Activated naive CD8-positive, alpha-beta T cell treated with anti-CD3 and anti-CD28 coated beads, Interleukin-2, amount 50 U/mL, for 24 hours (primary cell): ENCODE measurements around the gene GHDC.
A peak's percentile ranks its signal among the peaks of the same experiment; 100 is the strongest.
"Not testable (repeated sequence)": the region's sequence is repeated elsewhere in the genome, so short reads cannot be mapped to it uniquely, and the experiment has no call there.

Experiments used
- ATAC-seq: fragments of 150-1000 bp; cut with Tn5 transposase; one replicate; pipeline ENCODE4 v1.10.0; 2021
- DNase-seq: peaks from one replicate; pipeline ENCODE4 v3.0.0; 2021
- H3K27ac Mint-ChIP-seq: one replicate; pipeline ENCODE4 v1.8.0; 2021; ENCODE audit warnings: mild to moderate bottlenecking, mixed read lengths
- H3K27me3 Mint-ChIP-seq: one replicate; pipeline ENCODE4 v1.8.0; 2021; ENCODE audit warnings: mixed read lengths
- H3K36me3 Mint-ChIP-seq: one replicate; pipeline ENCODE4 v1.8.0; 2021; ENCODE audit warnings: low read depth, mixed read lengths
- H3K4me1 Mint-ChIP-seq: one replicate; pipeline ENCODE4 v1.8.0; 2021; ENCODE audit warnings: mixed read lengths
- H3K4me3 Mint-ChIP-seq: one replicate; pipeline ENCODE4 v1.8.0; 2021; ENCODE audit warnings: mild to moderate bottlenecking, moderate library complexity, mixed read lengths
- H3K9me3 Mint-ChIP-seq: one replicate; pipeline ENCODE4 v1.8.0; 2021; ENCODE audit warnings: mixed read lengths

Gene GHDC

DNA sequence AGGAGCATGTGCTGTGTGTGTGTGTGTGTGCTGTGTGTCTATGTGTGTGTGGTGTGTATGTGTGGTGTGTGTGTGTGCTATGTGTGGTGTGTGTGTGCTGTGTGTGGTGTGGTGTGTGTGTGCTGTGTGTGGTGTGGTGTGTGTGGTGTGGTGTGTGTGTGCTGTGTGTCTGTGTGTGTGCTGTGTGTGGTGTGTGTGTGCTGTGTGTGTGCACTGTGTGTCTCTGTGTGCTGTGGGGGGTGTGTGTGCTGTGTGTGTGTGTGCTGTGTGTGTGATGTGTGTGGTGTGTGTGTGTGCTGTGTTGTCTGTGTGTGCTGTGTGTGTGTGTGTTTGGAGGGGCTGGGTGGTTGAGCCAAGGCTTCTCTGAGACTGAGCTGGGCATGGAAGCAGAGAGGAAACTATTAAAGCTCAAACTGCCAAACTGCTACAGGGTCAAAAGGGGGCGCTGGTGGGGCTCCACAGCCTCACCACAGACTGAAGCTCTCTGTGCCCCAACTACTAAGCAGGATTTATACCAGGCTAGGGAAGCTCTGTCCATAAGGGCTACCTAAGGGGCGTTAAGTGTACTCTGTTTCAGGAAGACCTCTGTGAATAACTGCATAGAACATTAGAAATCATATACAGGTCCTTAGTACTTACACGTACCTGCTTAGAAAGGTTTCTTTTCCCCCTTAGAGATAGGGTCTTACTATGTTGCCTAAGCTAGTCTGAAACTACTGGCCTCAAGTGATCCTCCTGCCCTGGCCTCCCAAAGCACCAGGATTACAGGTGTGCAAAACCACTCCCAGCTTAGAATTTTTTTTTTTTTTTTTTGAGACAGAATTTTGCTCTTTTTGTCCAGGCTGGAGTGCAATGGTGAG lies 27.8 kb upstream of the GHDC start:
- peak overlapping the region; percentile 52 for H3K27ac Mint-ChIP-seq
- H3K4me3 Mint-ChIP-seq, result no peak overlapping the region
- peaks cover 2% of the 10 kb centered on the region for H3K4me1 Mint-ChIP-seq
- no peaks in the 10 kb centered on the region for H3K27me3 Mint-ChIP-seq
- no peaks in the 10 kb centered on the region for H3K9me3 Mint-ChIP-seq
- ATAC-seq (peak; percentile 82), DNase-seq (peak; percentile 64)
- H3K36me3 Mint-ChIP-seq, result peaks cover 25% of the 10 kb centered on the region

DNA sequence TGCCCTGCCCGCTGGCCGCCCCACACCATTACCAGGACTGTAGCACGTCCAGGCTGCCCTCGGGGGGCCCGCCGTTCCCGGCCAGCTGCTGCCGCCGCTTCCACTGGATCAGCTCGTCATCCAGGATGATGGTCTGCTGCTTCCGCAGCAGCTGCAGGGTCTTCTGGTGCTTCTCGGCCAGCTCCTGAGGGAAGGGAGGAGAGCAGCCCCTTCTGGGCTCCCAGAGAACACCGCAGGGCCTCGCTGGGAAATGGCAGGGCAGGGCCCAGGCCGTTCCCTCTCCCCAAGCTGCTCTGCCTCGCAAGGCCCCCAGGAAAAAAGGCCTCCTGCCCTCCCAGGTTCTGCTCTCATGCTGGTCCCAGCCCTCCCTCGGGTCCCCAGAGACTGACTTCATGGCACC lies 25.0 kb upstream of the GHDC start:
- not testable (repeated sequence) for ATAC-seq, H3K27ac Mint-ChIP-seq, H3K27me3 Mint-ChIP-seq, DNase-seq, H3K4me3 Mint-ChIP-seq, H3K4me1 Mint-ChIP-seq, H3K9me3 Mint-ChIP-seq
- peaks cover 30% of the 10 kb centered on the region for H3K36me3 Mint-ChIP-seq

DNA sequence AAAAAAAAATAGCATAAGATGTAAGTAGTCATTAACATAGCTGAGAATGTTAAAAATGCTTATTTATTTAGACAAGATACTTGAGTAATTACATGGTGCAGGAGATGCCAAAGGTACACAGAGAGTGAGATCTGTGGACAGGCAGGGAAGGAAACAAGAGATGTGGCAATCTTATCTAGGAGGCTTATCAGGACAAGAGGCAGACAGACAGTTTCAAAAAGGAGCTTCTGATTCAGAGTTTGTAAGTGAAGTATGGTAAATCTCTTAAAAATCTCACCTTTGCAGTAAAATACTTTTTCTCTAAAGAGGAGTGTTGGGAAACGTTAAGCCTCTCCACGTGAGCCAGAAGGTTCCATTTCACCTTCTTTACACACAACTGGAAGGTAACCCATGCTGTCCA lies 19.9 kb upstream of the GHDC start:
- no peaks in the 10 kb centered on the region for H3K27me3 Mint-ChIP-seq
- ATAC-seq (no peak), DNase-seq (no peak)
- no peaks in the 10 kb centered on the region for H3K4me1 Mint-ChIP-seq
- H3K4me3 Mint-ChIP-seq, result no peak overlapping the region
- no peaks in the 10 kb centered on the region for H3K9me3 Mint-ChIP-seq
- peaks cover 37% of the 10 kb centered on the region for H3K36me3 Mint-ChIP-seq
- no peak overlapping the region for H3K27ac Mint-ChIP-seq

DNA sequence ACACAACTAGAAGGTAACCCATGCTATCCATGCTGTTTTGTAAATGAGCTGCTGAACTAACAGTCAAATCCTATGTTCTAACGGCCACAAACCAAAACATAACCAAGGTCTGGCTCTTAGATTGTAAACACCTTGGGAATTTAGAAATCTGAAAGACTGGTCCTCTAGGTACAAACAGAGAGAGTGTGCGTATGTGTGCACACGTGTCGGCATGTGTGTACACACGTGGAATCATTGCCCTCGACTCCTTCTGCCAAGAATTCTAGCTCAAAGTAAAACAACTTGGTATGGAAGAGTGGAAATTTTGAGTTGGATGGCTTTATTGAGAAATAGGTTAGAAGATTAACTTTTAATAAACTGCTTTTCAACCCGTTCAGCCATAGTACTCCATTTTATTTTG lies 18.1 kb upstream of the GHDC start:
- DNase-seq, result no peak
- Mint-ChIP-seq H3K4me1 (no peaks in the 10 kb centered on the region), H3K36me3 (peaks cover 34% of the 10 kb centered on the region), H3K9me3 (no peaks in the 10 kb centered on the region), H3K4me3 (no peak overlapping the region), H3K27ac (no peak overlapping the region), H3K27me3 (no peaks in the 10 kb centered on the region)
- ATAC-seq, result no peak

DNA sequence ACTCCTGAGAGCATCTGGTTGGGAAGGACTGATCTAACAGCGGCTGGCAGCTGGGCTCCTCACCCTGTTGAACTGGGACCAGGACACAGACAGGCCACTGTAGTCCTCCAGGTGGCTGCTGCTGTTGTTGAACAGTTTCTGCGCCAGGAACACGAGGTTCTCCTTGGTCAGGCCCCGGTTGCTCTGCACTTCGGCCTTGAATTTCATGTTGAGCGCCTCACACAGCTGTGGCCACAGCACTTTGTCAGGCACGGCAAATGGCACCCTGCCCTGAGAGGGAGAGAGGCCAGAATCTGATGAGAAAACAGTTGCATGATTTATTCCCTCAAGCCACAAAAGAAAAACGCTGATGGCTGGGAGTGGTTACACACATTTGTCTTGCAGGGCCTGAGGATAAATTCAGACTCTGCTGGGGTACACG lies 17.6 kb upstream of the GHDC start:
- H3K4me1 Mint-ChIP-seq, DNase-seq, H3K27me3 Mint-ChIP-seq, H3K9me3 Mint-ChIP-seq, H3K27ac Mint-ChIP-seq, H3K4me3 Mint-ChIP-seq, ATAC-seq: not testable (repeated sequence)
- peaks cover 33% of the 10 kb centered on the region for H3K36me3 Mint-ChIP-seq

DNA sequence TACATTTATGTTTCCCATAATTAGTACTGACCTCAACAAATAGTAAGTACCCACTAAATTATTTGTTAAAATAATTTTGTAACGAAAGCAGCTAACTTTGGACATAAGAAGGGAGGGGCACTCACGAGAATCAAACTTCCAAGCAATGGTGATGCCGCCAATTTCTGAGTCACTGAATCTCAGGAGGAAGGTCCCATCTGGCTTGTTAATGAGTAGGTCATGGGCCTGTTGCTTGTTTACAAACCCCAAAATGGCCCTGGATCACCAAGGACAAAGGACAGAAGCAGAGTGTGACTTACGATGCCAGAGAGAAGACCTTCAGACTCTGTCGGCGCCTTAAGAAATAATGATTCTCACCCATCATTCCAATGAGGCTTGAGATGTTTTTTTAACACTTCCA lies 15.8 kb upstream of the GHDC start:
- Mint-ChIP-seq H3K9me3 (no peaks in the 10 kb centered on the region), H3K4me1 (no peaks in the 10 kb centered on the region), H3K27me3 (no peaks in the 10 kb centered on the region), H3K4me3 (no peak overlapping the region), H3K36me3 (peaks cover 36% of the 10 kb centered on the region), H3K27ac (no peak overlapping the region)
- ATAC-seq (no peak), DNase-seq (no peak)

DNA sequence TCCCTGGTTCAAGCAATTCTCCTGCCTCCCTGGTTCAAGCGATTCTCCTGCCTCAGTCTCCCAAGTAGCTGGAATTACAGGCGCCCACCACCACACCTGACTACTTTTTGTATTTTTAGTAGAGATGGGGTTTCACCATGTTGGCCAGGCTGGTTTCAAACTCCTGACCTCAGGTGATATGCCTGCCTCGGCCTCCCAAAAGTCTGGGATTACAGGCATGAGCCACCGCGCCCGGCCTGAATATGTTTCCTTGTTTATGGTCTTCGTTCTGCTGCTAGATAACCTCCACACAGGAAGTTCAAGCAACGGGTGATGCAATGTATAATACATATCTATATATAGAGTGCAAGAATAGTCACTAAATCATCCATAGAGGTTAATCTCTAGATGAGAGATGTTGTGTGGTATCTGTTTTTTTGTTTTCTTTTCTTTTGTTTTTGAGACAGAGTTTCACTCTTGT lies 11.9 kb upstream of the GHDC start:
- H3K36me3 Mint-ChIP-seq, result peaks cover 39% of the 10 kb centered on the region
- not testable (repeated sequence) for H3K27me3 Mint-ChIP-seq, DNase-seq, H3K27ac Mint-ChIP-seq, H3K9me3 Mint-ChIP-seq, ATAC-seq, H3K4me3 Mint-ChIP-seq, H3K4me1 Mint-ChIP-seq

DNA sequence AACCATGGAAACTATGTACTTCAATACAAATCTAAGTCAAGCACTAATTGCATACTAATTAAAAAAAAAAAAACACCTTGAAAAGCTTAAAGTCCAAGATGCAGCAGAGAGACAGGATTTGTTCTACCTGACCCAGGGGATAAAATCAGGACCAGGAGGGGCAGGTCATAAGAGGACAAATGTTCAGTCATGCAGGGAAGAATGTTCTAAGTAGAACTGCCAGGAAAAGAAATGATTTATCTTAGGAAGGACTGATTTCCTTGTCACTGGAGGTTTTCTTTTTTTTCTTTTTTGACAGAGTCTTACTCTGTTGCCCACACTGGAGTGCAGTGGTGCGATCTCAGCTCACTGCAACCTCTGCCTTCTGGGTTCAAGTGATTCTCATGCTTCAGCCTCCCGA lies 9.1 kb upstream of the GHDC start:
- no peak for ATAC-seq
- no peak overlapping the region for H3K27ac Mint-ChIP-seq
- H3K4me1 Mint-ChIP-seq, result peaks cover 8% of the 10 kb centered on the region

DNA sequence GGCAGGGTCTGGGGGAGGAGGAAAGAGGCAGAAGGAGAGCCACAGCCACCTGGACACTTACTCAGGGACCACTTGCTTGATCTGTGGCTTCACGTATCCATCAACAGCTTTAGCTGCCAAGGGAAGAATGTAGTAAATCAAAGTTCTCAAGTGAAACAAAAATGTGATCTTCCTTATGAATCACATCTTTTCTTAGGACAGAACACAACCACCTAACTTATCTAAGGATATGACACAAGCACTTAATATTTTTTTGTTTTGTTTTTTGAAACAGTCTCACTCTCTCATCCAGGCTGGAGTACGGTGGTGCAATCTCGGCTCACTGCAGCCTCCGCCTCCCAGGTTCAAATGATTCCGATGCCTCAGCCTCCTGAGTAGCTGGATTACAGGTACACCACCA lies 8.4 kb upstream of the GHDC start:
- Mint-ChIP-seq H3K4me1 (peaks cover 8% of the 10 kb centered on the region), H3K9me3 (no peaks in the 10 kb centered on the region), H3K4me3 (no peak overlapping the region), H3K27ac (no peak overlapping the region), H3K27me3 (no peaks in the 10 kb centered on the region), H3K36me3 (peaks cover 28% of the 10 kb centered on the region)
- DNase-seq (no peak), ATAC-seq (no peak)

More for the DNA sequence above, 9.1 kb upstream of the GHDC start:
- Mint-ChIP-seq H3K36me3 (peaks cover 28% of the 10 kb centered on the region), H3K4me3 (no peak overlapping the region), H3K27me3 (no peaks in the 10 kb centered on the region), H3K9me3 (no peaks in the 10 kb centered on the region)
- DNase-seq, result no peak

DNA sequence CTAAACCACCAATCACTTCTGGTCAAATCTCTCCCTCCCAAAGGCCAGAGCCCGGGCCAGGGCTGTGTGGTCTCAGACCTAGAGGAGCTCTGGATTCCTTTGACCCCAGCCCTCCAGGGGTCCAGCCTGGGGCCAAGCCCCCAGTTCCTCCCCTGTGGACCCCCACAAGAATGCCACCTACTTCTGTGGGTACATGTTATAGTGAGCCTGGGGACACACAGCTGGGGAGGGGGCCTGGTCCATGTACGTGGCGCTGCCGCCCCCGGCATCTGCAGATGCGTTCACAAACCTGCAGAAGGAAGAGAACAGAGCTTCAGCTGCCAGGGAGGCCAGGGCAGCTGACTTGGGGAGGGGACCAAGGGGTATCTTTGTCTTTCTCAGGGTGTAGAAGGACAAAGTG lies 7.9 kb upstream of the GHDC start:
- H3K4me3 Mint-ChIP-seq, result no peak overlapping the region
- no peaks in the 10 kb centered on the region for H3K9me3 Mint-ChIP-seq
- no peak overlapping the region for H3K27ac Mint-ChIP-seq
- peaks cover 8% of the 10 kb centered on the region for H3K4me1 Mint-ChIP-seq
- no peaks in the 10 kb centered on the region for H3K27me3 Mint-ChIP-seq
- DNase-seq (no peak), ATAC-seq (no peak)
- peaks cover 24% of the 10 kb centered on the region for H3K36me3 Mint-ChIP-seq

DNA sequence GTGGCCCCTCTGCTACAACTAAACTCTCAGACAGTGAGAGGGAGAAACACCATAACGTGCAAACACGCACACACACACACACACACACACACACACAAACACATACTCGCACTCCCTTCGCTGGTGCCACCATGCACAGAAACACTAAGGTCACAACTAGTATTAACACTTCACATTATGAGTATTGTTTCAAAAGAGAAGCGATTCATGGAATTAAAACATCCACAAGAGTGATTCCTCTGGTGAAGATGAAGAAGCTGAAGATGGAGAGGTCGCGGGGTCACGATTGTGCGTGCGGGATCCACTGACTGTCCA lies 7.1 kb upstream of the GHDC start:
- no peak overlapping the region for H3K4me3 Mint-ChIP-seq
- H3K27ac Mint-ChIP-seq, result peak overlapping the region; percentile 43
- H3K4me1 Mint-ChIP-seq, result peaks cover 8% of the 10 kb centered on the region
- no peaks in the 10 kb centered on the region for H3K27me3 Mint-ChIP-seq
- no peaks in the 10 kb centered on the region for H3K9me3 Mint-ChIP-seq
- peaks cover 20% of the 10 kb centered on the region for H3K36me3 Mint-ChIP-seq
- no peak for ATAC-seq
- no peak for DNase-seq

DNA sequence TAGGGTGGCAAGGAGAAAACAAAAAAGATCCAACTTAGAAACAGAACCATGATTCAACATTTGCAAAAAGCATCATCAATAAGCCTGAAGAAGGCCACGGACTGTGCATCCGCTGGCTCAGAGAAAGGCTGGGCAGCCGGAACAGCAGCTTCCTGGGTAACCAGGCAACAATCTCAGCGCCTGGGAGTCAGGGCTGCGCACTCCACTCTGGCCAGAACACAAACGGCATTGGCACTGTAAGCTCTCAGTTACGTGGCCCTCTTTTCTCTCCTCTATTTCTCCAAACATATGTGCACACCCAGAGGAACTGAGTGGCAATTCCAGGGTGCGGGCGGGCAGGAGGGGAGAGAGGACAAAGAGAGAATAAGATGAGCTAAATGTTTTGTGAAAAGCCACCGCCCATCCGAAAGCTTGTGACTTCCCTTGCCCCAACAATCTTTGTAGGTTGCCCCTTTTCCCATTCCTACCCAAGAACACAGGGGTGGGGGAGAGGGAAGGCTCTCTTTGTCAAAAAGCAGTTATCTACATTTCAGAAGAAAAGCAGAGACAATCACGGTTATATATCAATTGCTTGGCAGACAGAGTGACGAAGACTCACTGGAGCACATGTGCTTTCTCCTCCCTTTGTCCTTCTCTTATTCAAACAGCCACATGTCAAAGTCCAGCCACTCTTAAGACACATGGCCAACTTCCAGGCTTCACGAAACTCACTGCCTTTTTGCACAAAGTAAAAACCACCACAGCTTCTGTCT lies 6.6 kb upstream of the GHDC start:
- peak overlapping the region; percentile 43 for H3K27ac Mint-ChIP-seq
- no peaks in the 10 kb centered on the region for H3K9me3 Mint-ChIP-seq
- peaks cover 16% of the 10 kb centered on the region for H3K36me3 Mint-ChIP-seq
- no peaks in the 10 kb centered on the region for H3K27me3 Mint-ChIP-seq
- no peak overlapping the region for H3K4me3 Mint-ChIP-seq
- peaks cover 8% of the 10 kb centered on the region for H3K4me1 Mint-ChIP-seq
- DNase-seq, result no peak
- ATAC-seq, result no peak

DNA sequence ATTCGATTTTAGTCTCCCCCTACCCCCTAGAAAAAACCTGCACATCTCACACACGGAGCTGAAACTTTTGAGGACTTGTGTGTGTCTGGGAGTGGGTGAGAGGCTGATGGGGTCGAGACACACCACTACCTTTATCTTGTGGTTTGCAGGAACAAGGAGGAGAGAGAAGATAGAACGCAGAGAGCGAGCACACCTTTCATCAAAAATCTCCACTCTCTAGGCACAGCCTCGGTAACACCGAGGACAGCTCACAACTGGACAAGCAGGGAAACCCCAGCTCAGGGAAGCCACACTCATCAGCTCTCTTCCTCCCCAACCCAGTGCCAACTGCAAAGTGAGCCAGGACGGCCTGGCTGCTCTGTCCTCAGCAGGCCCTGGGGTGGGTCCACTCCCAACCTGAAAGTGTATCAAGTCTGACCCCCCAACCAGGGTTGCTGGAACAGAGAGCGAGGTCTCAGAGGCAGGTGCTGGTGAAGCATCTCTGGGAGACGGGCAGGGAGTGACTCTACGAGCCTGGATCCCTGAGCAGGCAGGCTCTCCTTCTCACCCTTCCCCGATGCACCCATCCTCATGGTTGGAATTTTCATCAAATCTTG lies 5.2 kb upstream of the GHDC start:
- Mint-ChIP-seq H3K36me3 (peaks cover 11% of the 10 kb centered on the region), H3K4me3 (no peak overlapping the region), H3K27ac (peak overlapping the region; percentile 59), H3K9me3 (no peaks in the 10 kb centered on the region), H3K27me3 (no peaks in the 10 kb centered on the region), H3K4me1 (peaks cover 11% of the 10 kb centered on the region)
- ATAC-seq (peak; percentile 35), DNase-seq (no peak)

DNA sequence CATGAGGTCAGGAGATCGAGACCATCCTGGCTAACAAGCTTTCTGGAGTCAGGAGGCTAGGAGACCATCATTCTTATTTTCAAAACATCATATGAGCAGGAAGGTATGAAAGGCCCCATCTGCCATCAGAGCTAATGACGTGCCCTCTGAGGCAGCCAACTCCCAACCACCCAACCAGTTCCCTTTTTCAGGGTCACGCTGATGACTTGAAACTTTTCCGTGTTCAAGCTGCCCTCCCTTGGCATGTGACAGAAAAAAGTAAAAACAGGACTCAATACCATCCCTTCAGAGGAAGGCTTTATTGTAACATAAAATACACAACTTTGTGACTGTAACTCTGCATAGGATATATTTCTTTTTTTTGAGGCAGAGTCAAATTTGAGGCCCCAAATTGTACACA lies 4.6 kb upstream of the GHDC start:
- H3K36me3 Mint-ChIP-seq, result peaks cover 7% of the 10 kb centered on the region
- H3K4me3 Mint-ChIP-seq, result no peak overlapping the region
- no peaks in the 10 kb centered on the region for H3K27me3 Mint-ChIP-seq
- H3K27ac Mint-ChIP-seq, result peak overlapping the region; percentile 49
- no peak for DNase-seq
- H3K9me3 Mint-ChIP-seq, result no peaks in the 10 kb centered on the region
- peaks cover 16% of the 10 kb centered on the region for H3K4me1 Mint-ChIP-seq
- ATAC-seq, result no peak
